ENCODE data around the gene GPANK1. TPM values are rescaled to one million over a fixed set of nuclear protein-coding genes. Genes with fewer than 3 reads are reported as not detected.

The GPANK1 gene
- total and polyA plus RNA-seq, 2 of the 13 experiments (the other 11 are each of a cell fraction or from before 2014, with no cell fraction given) = 15.4 to 22.8 TPM

DNA sequence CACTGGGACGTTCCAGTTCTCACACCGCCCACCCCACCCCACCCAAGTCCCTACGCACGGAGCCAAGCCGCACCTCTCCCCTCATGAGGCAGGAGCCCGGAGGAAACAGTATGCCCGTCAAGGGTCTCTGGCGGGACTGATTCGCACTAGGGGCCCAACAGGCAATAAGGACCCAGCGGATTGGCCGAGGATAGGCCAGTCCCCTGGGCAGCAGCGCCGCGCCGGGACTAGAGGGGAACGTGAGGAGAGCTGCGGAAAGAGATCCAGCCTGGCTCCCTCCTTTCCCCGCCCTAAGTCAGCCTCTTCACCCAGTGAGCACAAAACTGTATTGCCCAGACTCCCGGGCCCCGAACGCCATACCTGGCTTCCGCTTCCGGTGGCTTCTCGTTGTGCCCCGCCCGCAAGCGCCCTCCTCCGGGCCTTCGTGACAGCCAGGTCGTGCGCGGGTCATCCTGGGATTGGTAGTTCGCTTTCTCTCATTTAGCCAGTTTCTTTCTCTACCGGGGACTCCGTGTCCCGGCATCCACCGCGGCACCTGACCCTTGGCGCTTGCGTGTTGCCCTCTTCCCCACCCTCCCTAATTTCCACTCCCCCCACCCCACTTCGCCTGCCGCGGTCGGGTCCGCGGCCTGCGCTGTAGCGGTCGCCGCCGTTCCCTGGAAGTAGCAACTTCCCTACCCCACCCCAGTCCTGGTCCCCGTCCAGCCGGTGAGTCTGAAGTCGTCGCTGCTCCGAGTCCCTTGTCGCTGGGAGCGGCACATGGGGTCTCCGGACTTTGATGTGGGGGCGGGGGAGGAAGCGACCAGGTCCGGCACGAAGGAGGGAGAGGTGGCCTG is 922 bp upstream of the GPANK1 start, which contains the start of gene CSNK2B (continued):
- TF ChIP-seq ZNF276 (CRISPR knock-in tag; IDR thresholded peaks at IDR 0.05; ENCODE audit: low read depth) = no peak
- TF ChIP-seq DMTF1 (CRISPR knock-in tag; IDR thresholded peaks at IDR 0.05) = peak; percentile 20; the same call in 1 of the 2 replicates
- peak; percentile 11 for TF ChIP-seq CBX5 (CRISPR knock-in tag; IDR thresholded peaks at IDR 0.05; ENCODE audit: borderline replicate concordance)
- TF ChIP-seq PCBP2 (optimal IDR thresholded peaks at IDR 0.05; ENCODE audit: low read depth, low read length, poor library complexity, severe bottlenecking) = no peak
- 0 out of 2 replicates have a peak, but pooled peaks have one; percentile 55 for TF ChIP-seq ZC3H13 (CRISPR knock-in tag; IDR thresholded peaks at IDR 0.05)
- TF ChIP-seq BHLHE40 (IDR thresholded peaks at IDR 0.05; ENCODE audit: low read length) = peak; percentile 15
- TF ChIP-seq ATRX (CRISPR knock-in tag; IDR thresholded peaks at IDR 0.05; ENCODE audit: borderline replicate concordance) = no peak
- 0 out of 2 replicates have a peak, but pooled peaks have one; percentile 28 for TF ChIP-seq ZNF703 (CRISPR knock-in tag; IDR thresholded peaks at IDR 0.05; ENCODE audit: borderline replicate concordance)
- TF ChIP-seq DMAP1 (CRISPR knock-in tag; IDR thresholded peaks at IDR 0.05) = peak; percentile 91
- peak; percentile 27; the same call in 1 of the 2 replicates for TF ChIP-seq CEBPG (CRISPR knock-in tag; IDR thresholded peaks at IDR 0.05)
- TF ChIP-seq KAT7 (CRISPR knock-in tag; IDR thresholded peaks at IDR 0.05; ENCODE audit: borderline replicate concordance) = peak; percentile 27; the same call in 1 of the 2 replicates
- peak; percentile 46 for TF ChIP-seq ZMYM4 (CRISPR knock-in tag; IDR thresholded peaks at IDR 0.05)
- TF ChIP-seq ZNF792 (CRISPR knock-in tag; IDR thresholded peaks at IDR 0.05) = no peak; the same call in none of the 2 replicates
- TF ChIP-seq, protein P1, sequence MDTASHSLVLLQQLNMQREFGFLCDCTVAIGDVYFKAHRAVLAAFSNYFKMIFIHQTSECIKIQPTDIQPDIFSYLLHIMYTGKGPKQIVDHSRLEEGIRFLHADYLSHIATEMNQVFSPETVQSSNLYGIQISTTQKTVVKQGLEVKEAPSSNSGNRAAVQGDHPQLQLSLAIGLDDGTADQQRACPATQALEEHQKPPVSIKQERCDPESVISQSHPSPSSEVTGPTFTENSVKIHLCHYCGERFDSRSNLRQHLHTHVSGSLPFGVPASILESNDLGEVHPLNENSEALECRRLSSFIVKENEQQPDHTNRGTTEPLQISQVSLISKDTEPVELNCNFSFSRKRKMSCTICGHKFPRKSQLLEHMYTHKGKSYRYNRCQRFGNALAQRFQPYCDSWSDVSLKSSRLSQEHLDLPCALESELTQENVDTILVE (CRISPR knock-in tag; IDR thresholded peaks at IDR 0.05) = peak; percentile 79
- no peak for TF ChIP-seq GABPA (IDR thresholded peaks at IDR 0.05; ENCODE audit: low read depth, low read length)
- TF ChIP-seq GABPA (CRISPR knock-in tag; IDR thresholded peaks at IDR 0.05; ENCODE audit: low read depth) = peak; percentile 98
- TF ChIP-seq, protein P2, sequence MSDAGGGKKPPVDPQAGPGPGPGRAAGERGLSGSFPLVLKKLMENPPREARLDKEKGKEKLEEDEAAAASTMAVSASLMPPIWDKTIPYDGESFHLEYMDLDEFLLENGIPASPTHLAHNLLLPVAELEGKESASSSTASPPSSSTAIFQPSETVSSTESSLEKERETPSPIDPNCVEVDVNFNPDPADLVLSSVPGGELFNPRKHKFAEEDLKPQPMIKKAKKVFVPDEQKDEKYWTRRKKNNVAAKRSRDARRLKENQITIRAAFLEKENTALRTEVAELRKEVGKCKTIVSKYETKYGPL (CRISPR knock-in tag; IDR thresholded peaks at IDR 0.05) = no peak
- TF ChIP-seq ZIK1 (CRISPR knock-in tag; IDR thresholded peaks at IDR 0.05; ENCODE audit: borderline replicate concordance, low read depth) = no peak
- 0 out of 2 replicates have a peak, but pooled peaks have one; percentile 25 for TF ChIP-seq ZSCAN9 (CRISPR knock-in tag; IDR thresholded peaks at IDR 0.05; ENCODE audit: borderline replicate concordance)
- peak; percentile 17; the same call in 1 of the 2 replicates for TF ChIP-seq ZBTB21 (CRISPR knock-in tag; IDR thresholded peaks at IDR 0.05)
- no peak for TF ChIP-seq NBN (conservative IDR thresholded peaks at IDR 0.05)
- peak; percentile 67 for TF ChIP-seq FOXK2 (IDR thresholded peaks at IDR 0.05)
- TF ChIP-seq ZNF337 (CRISPR knock-in tag; IDR thresholded peaks at IDR 0.05; ENCODE audit: borderline replicate concordance, low read depth) = no peak; the same call in 1 of the 2 replicates
- TF ChIP-seq NR3C1 (CRISPR knock-in tag; IDR thresholded peaks at IDR 0.05) = no peak
- no peak; the same call in 1 of the 2 replicates for TF ChIP-seq FOXC1 (CRISPR knock-in tag; IDR thresholded peaks at IDR 0.05; ENCODE audit: borderline replicate concordance)
- peak; percentile 98 for TF ChIP-seq PCBP1 (IDR thresholded peaks at IDR 0.05; ENCODE audit: borderline replicate concordance, low read depth, low read length)

Data from HepG2 (cell line).